Stimulated activated CD4-positive, alpha-beta T cell treated with anti-CD3 and anti-CD28 coated beads, Interleukin-1b, Interleukin-23, amount 100 ng/mL, for 24 hours (primary cell): Measurements from ENCODE around the gene FXYD6.

ENCODE experiments used
- DNase-seq, 4 experiments: peaks; one replicate each; pipeline ENCODE4 v3.0.0-alpha.2; 2020; ENCODE audit warnings: low read depth in 4 of 4, low spot score in 1 of 4

FXYD6 gene

GRCh38 chr11:117849781-117850414, 26.6 kb downstream of the FXYD6 start:
- DNase-seq = no peak

GRCh38 chr11:117843666-117844484, 32.6 kb downstream of the FXYD6 start:
- peak; percentile 65 to 81 (median 76) for DNase-seq

GRCh38 chr11:117842131-117842941, 34.1 kb downstream of the FXYD6 start:
- no peak for DNase-seq

GRCh38 chr11:117841551-117842031, 34.9 kb downstream of the FXYD6 start:
- DNase-seq = no peak

GRCh38 chr11:117840881-117841550, 35.4 kb downstream of the FXYD6 start:
- DNase-seq = no peak

- DNase-seq = no peak
Measured at GRCh38 chr11:117839936-117840813, 36.3 kb downstream of the FXYD6 start.

GRCh38 chr11:117839380-117839881, 37.0 kb downstream of the FXYD6 start:
- DNase-seq = no peak

- DNase-seq = no peak
Measured at GRCh38 chr11:117838901-117839300, 37.6 kb downstream of the FXYD6 start.

- no peak for DNase-seq
Measured at GRCh38 chr11:117837791-117838190, 38.7 kb downstream of the FXYD6 start.

GRCh38 chr11:117837070-117837776, 39.2 kb downstream of the FXYD6 start:
- no peak for DNase-seq

- DNase-seq = no peak
Measured at GRCh38 chr11:117836077-117836960, 40.1 kb downstream of the FXYD6 start.

GRCh38 chr11:117835576-117835975, 40.9 kb downstream of the FXYD6 start:
- no peak for DNase-seq

GRCh38 chr11:117834838-117835443, 41.5 kb downstream of the FXYD6 start:
- DNase-seq = no peak

- no peak for DNase-seq
Measured at GRCh38 chr11:117834068-117834810, 42.2 kb downstream of the FXYD6 start.

- no peak for DNase-seq
Measured at GRCh38 chr11:117833401-117833891, 43.0 kb downstream of the FXYD6 start.

GRCh38 chr11:117832511-117832910, 43.9 kb downstream of the FXYD6 start:
- no peak for DNase-seq
